ENCODE data around the gene HIVEP3. TPM values are rescaled to one million over a fixed set of nuclear protein-coding genes. Genes with fewer than 3 reads are reported as not detected.

Gene HIVEP3
- total RNA-seq, 1 experiment from 2014 or later: 0.55 TPM

DNA sequence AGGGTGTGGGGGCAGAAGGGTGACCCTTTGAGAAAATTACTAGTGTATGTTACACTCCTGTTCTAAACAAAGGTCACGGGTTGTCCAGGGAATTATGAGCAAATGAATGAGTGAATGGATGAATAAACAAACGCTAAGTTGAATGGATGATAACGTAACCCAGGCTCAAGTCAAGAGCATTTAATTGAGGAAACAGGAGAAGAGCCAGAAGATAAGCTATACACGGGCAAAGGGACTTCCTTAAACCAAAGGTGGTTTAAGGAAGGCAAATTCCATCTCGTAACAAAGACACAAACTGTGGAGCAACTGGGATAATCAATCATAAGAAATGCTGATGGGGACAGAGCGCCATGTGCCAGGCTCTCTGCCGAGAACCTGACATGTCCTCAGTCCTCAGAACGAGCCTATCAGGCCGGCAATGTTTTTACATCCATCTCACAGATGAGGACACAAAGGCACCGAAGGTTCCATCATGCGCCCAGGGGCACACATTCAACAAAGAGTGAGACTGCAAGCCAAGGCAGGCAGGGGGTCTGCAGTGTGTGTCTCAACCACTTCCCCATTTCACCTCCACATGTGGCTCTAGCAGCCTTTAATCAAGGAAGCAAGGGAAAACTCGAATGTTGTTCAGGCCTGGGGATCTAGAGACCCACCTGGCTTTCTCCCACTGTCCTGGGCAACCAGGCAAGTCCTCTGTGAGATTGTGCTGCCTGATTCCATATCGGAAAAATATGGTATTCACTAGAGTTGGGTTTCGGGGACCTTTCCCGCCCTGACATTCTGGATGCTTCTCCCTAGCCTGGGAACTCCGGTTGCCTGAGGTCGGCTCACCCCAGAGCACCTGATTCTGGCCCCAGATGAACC lies 307.4 kb downstream of the HIVEP3 start:
- Mint-ChIP-seq H3K9me3 (peaks cover 4% of the 10 kb centered on the region), H3K27ac (no peak overlapping the region), H3K36me3 (no peaks in the 10 kb centered on the region), H3K4me1 (no peaks in the 10 kb centered on the region), H3K4me3 (no peak overlapping the region), H3K27me3 (ENCODE audit: low read depth) (no peaks in the 10 kb centered on the region; the same call in 1 of the 2 replicates)
- ChIA-PET POLR2A (no interaction called here), CTCF (no interaction called here)
- TF ChIP-seq ZNF416 (CRISPR knock-in tag; IDR thresholded peaks at IDR 0.05) (no peak), TEAD4 (CRISPR knock-in tag; IDR thresholded peaks at IDR 0.05) (no peak), NR2C2 (CRISPR knock-in tag; IDR thresholded peaks at IDR 0.05) (no peak), NFYB (CRISPR knock-in tag; conservative IDR thresholded peaks at IDR 0.05; ENCODE audit: low read depth) (no peak), ZNF671 (CRISPR knock-in tag; IDR thresholded peaks at IDR 0.05) (no peak), ZNF317 (CRISPR knock-in tag; IDR thresholded peaks at IDR 0.05; ENCODE audit: borderline replicate concordance, low read depth) (no peak), CBFB (CRISPR knock-in tag; IDR thresholded peaks at IDR 0.05; ENCODE audit: low read depth) (no peak), GRHL2 (CRISPR knock-in tag; IDR thresholded peaks at IDR 0.05; ENCODE audit: insufficient replicate concordance, severe bottlenecking) (no peak), ETV6 (CRISPR knock-in tag; IDR thresholded peaks at IDR 0.05) (no peak), RELA (CRISPR knock-in tag; IDR thresholded peaks at IDR 0.05; ENCODE audit: borderline replicate concordance) (no peak), ESRRA (CRISPR knock-in tag; IDR thresholded peaks at IDR 0.05; ENCODE audit: borderline replicate concordance) (no peak), FOXJ3 (CRISPR knock-in tag; IDR thresholded peaks at IDR 0.05; ENCODE audit: borderline replicate concordance) (no peak), TP53 (CRISPR knock-in tag; IDR thresholded peaks at IDR 0.05) (no peak)
- TF ChIP-seq, protein P1, sequence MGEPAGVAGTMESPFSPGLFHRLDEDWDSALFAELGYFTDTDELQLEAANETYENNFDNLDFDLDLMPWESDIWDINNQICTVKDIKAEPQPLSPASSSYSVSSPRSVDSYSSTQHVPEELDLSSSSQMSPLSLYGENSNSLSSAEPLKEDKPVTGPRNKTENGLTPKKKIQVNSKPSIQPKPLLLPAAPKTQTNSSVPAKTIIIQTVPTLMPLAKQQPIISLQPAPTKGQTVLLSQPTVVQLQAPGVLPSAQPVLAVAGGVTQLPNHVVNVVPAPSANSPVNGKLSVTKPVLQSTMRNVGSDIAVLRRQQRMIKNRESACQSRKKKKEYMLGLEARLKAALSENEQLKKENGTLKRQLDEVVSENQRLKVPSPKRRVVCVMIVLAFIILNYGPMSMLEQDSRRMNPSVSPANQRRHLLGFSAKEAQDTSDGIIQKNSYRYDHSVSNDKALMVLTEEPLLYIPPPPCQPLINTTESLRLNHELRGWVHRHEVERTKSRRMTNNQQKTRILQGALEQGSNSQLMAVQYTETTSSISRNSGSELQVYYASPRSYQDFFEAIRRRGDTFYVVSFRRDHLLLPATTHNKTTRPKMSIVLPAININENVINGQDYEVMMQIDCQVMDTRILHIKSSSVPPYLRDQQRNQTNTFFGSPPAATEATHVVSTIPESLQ (CRISPR knock-in tag; IDR thresholded peaks at IDR 0.05): no peak
- TF ChIP-seq, protein P2, sequence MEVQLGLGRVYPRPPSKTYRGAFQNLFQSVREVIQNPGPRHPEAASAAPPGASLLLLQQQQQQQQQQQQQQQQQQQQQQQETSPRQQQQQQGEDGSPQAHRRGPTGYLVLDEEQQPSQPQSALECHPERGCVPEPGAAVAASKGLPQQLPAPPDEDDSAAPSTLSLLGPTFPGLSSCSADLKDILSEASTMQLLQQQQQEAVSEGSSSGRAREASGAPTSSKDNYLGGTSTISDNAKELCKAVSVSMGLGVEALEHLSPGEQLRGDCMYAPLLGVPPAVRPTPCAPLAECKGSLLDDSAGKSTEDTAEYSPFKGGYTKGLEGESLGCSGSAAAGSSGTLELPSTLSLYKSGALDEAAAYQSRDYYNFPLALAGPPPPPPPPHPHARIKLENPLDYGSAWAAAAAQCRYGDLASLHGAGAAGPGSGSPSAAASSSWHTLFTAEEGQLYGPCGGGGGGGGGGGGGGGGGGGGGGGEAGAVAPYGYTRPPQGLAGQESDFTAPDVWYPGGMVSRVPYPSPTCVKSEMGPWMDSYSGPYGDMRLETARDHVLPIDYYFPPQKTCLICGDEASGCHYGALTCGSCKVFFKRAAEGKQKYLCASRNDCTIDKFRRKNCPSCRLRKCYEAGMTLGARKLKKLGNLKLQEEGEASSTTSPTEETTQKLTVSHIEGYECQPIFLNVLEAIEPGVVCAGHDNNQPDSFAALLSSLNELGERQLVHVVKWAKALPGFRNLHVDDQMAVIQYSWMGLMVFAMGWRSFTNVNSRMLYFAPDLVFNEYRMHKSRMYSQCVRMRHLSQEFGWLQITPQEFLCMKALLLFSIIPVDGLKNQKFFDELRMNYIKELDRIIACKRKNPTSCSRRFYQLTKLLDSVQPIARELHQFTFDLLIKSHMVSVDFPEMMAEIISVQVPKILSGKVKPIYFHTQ (CRISPR knock-in tag; IDR thresholded peaks at IDR 0.05): no peak
- TF ChIP-seq, protein P3, sequence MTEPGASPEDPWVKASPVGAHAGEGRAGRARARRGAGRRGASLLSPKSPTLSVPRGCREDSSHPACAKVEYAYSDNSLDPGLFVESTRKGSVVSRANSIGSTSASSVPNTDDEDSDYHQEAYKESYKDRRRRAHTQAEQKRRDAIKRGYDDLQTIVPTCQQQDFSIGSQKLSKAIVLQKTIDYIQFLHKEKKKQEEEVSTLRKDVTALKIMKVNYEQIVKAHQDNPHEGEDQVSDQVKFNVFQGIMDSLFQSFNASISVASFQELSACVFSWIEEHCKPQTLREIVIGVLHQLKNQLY (CRISPR knock-in tag; IDR thresholded peaks at IDR 0.05): no peak
- TF ChIP-seq, protein P4, sequence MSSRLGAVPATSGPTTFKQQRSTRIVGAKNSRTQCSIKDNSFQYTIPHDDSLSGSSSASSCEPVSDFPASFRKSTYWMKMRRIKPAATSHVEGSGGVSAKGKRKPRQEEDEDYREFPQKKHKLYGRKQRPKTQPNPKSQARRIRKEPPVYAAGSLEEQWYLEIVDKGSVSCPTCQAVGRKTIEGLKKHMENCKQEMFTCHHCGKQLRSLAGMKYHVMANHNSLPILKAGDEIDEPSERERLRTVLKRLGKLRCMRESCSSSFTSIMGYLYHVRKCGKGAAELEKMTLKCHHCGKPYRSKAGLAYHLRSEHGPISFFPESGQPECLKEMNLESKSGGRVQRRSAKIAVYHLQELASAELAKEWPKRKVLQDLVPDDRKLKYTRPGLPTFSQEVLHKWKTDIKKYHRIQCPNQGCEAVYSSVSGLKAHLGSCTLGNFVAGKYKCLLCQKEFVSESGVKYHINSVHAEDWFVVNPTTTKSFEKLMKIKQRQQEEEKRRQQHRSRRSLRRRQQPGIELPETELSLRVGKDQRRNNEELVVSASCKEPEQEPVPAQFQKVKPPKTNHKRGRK (CRISPR knock-in tag; IDR thresholded peaks at IDR 0.05; ENCODE audit: borderline replicate concordance): no peak
- TF ChIP-seq, protein P5, sequence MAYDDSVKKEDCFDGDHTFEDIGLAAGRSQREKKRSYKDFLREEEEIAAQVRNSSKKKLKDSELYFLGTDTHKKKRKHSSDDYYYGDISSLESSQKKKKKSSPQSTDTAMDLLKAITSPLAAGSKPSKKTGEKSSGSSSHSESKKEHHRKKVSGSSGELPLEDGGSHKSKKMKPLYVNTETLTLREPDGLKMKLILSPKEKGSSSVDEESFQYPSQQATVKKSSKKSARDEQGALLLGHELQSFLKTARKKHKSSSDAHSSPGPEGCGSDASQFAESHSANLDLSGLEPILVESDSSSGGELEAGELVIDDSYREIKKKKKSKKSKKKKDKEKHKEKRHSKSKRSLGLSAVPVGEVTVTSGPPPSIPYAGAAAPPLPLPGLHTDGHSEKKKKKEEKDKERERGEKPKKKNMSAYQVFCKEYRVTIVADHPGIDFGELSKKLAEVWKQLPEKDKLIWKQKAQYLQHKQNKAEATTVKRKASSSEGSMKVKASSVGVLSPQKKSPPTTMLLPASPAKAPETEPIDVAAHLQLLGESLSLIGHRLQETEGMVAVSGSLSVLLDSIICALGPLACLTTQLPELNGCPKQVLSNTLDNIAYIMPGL (CRISPR knock-in tag; IDR thresholded peaks at IDR 0.05): no peak
- TF ChIP-seq, protein P6, sequence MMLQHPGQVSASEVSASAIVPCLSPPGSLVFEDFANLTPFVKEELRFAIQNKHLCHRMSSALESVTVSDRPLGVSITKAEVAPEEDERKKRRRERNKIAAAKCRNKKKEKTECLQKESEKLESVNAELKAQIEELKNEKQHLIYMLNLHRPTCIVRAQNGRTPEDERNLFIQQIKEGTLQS (CRISPR knock-in tag; conservative IDR thresholded peaks at IDR 0.05): no peak
- ATAC-seq: no peak
- no peak for DNase-seq (ENCODE audit: low spot score)

Measured in WTC11 (cell line).